Testis (tissue), 3 donors: ENCODE results near the gene BASP1. TPM values are rescaled to one million over a fixed set of nuclear protein-coding genes. Genes with fewer than 3 reads are reported as not detected.
"Not testable (repeated sequence)": the region's sequence is repeated elsewhere in the genome, so short reads cannot be mapped to it uniquely, and the experiment has no call there.

Experiments
- DNase-seq: peaks from one replicate; pipeline ENCODE4 v3.0.0-alpha.2; 2019
- H3K27ac ChIP-seq, 2 donors: fragments of 200-600 bp; sonication (generic); one replicate each; pipeline ENCODE4 v1.5.1; 2019
- H3K27me3 ChIP-seq: fragments of 200-600 bp; sonication (generic); one replicate; pipeline ENCODE4 v1.5.1; 2019
- H3K36me3 ChIP-seq: fragments of 200-600 bp; sonication (generic); one replicate; pipeline ENCODE4 v1.5.1; 2017; ENCODE audit warnings: low read depth; ENCODE audit errors: missing control alignments
- H3K4me1 ChIP-seq: fragments of 200-600 bp; sonication (generic); one replicate; pipeline ENCODE4 v1.5.1; 2019
- H3K4me3 ChIP-seq, 2 donors: fragments of 200-600 bp; sonication (generic); one replicate each; pipeline ENCODE4 v1.5.1; 2017 to 2019
- H3K9me3 ChIP-seq: fragments of 200-600 bp; sonication (generic); one replicate; pipeline ENCODE4 v1.5.1; 2017
- CTCF ChIP-seq, 3 experiments: fragments of 450-650 bp in 2 of 3; fragments of 200-600 bp in 1 of 3; sonication (generic) in 1 of 3; IDR thresholded peaks; one replicate each; pipeline ENCODE4 v1.5.1; 2016 to 2019; ENCODE audit warnings: antibody characterized with exemption in 3 of 3, mild to moderate bottlenecking in 2 of 3, moderate library complexity in 1 of 3
- POLR2A ChIP-seq: fragments of 450-650 bp; IDR thresholded peaks from one replicate; pipeline ENCODE4 v1.6.1; 2017; ENCODE audit warnings: antibody characterized with exemption, mild to moderate bottlenecking, moderate library complexity
- WGBS, 2 donors: methylation state at CpG; one replicate each; pipeline ENCODE4 v1.1.5; 2018; 5-methylcytosine and 5-hydroxymethylcytosine counted together
- intact Hi-C: fragments of 100-400 bp; cut with DNase I; formaldehyde crosslinking; loops from one replicate; pipeline ENCODE4 v1.15.1; 2023; ENCODE audit warnings: low total_unique reads
- polyA plus RNA-seq: library from polyadenylated mRNA; stranded (reverse); fragments of 350-450 nt; fragmentation: Illumina TruSeq; extraction: RNeasy Lipid Tissue Mini Kit (QIAGEN cat#74804); gene quantifications from one replicate; pipeline ENCODE4 v1.2.3, GENCODE V29; 2014; ENCODE audit warnings: low read depth, low replicate concordance; ENCODE audit not compliant: insufficient read depth
- total RNA-seq, 2 donors: library from RNA; depleted of rRNA; stranded (reverse); fragments of >200 nt; gene quantifications; one replicate each; pipeline ENCODE4 v1.2.3, GENCODE V29; 2016

BASP1 gene
- total and polyA plus RNA-seq, 3 donors from 2014 or later: 2.1 to 5.6 (median 2.6) TPM

GRCh38 chr5:17190242-17190778, 27.1 kb upstream of the BASP1 start:
- 7 to 15% methylated on average over 4 of the region's 4 CpGs for WGBS, 2 donors
- intact Hi-C loops: loop anchor here (10.0 kb wide), 1 partner anchor 716 kb away; no protein-coding TSS in a partner anchor
- H3K27me3 ChIP-seq: no peaks in the 10 kb centered on the region
- peak; percentile 54 for DNase-seq
- no peaks in the 10 kb centered on the region for H3K9me3 ChIP-seq
- H3K36me3 ChIP-seq: no peaks in the 10 kb centered on the region
- TF ChIP-seq POLR2A: no peak
- peak; percentile 86 to 94 (median 91) for TF ChIP-seq CTCF (IDR thresholded peaks at IDR 0.05)
- H3K27ac ChIP-seq: no peak overlapping the region
- peaks cover 8% of the 10 kb centered on the region for H3K4me1 ChIP-seq
- H3K4me3 ChIP-seq: no peak overlapping the region

DNA sequence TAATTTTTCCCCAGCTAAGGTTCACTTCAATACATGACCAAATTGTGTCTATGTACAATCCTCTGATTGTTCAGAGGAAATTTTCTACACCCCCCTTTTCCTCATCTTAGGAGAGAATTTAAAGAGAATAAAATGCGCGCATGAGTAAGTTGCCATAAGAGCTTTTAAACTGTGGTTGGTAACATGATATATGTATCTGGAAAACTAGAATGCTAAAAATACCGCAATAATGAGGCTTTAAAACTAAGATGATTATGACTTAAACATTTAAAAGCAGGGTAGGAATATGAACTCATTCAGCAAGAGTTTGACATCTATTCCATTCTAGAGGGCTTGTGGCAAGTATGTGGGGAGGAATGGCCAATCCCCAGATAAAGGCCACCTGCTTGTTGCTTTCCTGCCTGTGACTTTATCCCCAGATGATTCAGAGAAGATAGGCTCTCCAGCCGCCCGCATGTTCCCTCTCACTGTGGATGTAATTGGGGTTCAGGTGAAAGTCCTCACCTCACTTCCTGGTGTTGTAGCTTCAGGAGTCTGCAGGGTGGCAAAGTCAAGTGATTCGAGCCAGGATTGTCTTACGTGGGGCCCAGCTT, 26.5 kb upstream of the BASP1 start:
- no peaks in the 10 kb centered on the region for H3K9me3 ChIP-seq
- intact Hi-C loops: loop anchor here (10.0 kb wide), 1 partner anchor 716 kb away; no protein-coding TSS in a partner anchor
- no peak overlapping the region for H3K4me3 ChIP-seq
- H3K36me3 ChIP-seq: no peaks in the 10 kb centered on the region
- TF ChIP-seq CTCF (IDR thresholded peaks at IDR 0.05): no peak
- TF ChIP-seq POLR2A: no peak
- H3K27ac ChIP-seq: no peak overlapping the region
- WGBS, 2 donors: 85 to 94% methylated on average over 7 of the region's 7 CpGs
- peaks cover 8% of the 10 kb centered on the region for H3K4me1 ChIP-seq
- no peak for DNase-seq
- no peaks in the 10 kb centered on the region for H3K27me3 ChIP-seq

- H3K36me3 ChIP-seq, DNase-seq, H3K4me3 ChIP-seq, H3K27me3 ChIP-seq, H3K27ac ChIP-seq, H3K9me3 ChIP-seq, H3K4me1 ChIP-seq: not testable (repeated sequence)
- 89 to 90% methylated on average over 10 of the region's 10 CpGs for WGBS, 2 donors
- intact Hi-C loops: loop anchor here (10.0 kb wide), 1 partner anchor 717 kb away; no protein-coding TSS in a partner anchor
Observed at GRCh38 chr5:17191574-17191973, 25.9 kb upstream of the BASP1 start.

DNA sequence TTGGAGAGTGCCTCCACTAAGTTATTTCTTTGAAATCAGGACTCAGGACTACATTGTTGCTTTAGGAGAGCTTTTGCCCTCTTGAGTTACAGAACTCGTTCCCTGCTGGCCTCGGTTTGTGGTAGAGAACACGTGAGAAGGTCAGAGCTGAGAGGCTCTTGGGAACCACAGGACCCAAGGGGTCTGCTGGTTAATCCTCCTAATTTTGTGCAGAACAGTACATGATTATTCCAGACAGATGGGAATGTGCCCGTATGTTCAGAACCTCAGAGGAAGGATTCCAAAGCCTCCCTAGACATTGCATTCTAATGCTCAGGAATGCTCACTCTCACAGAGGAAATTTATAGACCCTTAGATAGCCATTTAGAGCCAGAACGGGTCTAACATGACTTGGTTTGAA, 25.2 kb upstream of the BASP1 start:
- Histone ChIP-seq H3K9me3 (no peaks in the 10 kb centered on the region), H3K4me1 (peaks cover 8% of the 10 kb centered on the region), H3K27me3 (no peaks in the 10 kb centered on the region), H3K4me3 (no peak overlapping the region), H3K36me3 (no peaks in the 10 kb centered on the region), H3K27ac (peak overlapping the region in 1 of 2 donors; percentile 47)
- intact Hi-C loops: loop anchor here (10.0 kb wide), 1 partner anchor 717 kb away; no protein-coding TSS in a partner anchor
- DNase-seq: peak; percentile 31
- TF ChIP-seq POLR2A (no peak), CTCF (IDR thresholded peaks at IDR 0.05) (no peak)
- WGBS, 2 donors: 27 to 28% methylated on average over 5 of the region's 5 CpGs

- Histone ChIP-seq H3K9me3 (no peaks in the 10 kb centered on the region), H3K27me3 (no peaks in the 10 kb centered on the region), H3K4me3 (no peak overlapping the region), H3K36me3 (no peaks in the 10 kb centered on the region), H3K27ac (no peak overlapping the region), H3K4me1 (peaks cover 8% of the 10 kb centered on the region)
- DNase-seq: no peak
- WGBS, 2 donors: 88 to 90% methylated on average over 5 of the region's 5 CpGs
- TF ChIP-seq CTCF (IDR thresholded peaks at IDR 0.05) (no peak), POLR2A (no peak)
- intact Hi-C loops: loop anchor here (10.0 kb wide), 1 partner anchor 721 kb away; no protein-coding TSS in a partner anchor
Observed at GRCh38 chr5:17196024-17196423, 21.4 kb upstream of the BASP1 start.
